Stimulated activated CD8-positive, alpha-beta memory T cell treated with anti-CD3 and anti-CD28 coated beads, Interleukin-15, amount 100 ng/mL, for 24 hours (primary cell): ENCODE measurements around the gene CCDC13.

Experiments
- DNase-seq: peaks from one replicate; pipeline ENCODE4 v3.0.0-alpha.2; 2020; ENCODE audit warnings: low read depth

Gene CCDC13

DNA sequence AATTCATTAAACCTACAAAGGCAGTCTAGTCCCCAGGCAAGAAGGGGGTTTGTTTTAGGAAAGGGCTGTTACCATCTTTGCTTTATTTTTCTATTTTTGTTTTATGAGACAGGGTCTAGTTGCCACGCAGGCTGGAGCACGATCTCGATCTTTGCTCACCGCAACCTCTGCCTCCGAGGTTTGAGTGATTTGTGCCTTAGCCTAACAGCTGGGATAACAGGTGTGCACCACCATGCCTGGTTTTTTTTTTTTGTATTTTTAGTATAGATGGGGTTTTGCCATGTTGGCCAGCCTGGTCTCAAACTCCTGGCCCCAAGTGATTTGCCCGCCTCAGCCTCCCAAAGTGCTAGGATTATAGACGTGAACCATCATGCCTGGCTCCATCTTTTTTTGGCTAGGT lies 26.3 kb upstream of the CCDC13 start:
- no peak for DNase-seq

DNA sequence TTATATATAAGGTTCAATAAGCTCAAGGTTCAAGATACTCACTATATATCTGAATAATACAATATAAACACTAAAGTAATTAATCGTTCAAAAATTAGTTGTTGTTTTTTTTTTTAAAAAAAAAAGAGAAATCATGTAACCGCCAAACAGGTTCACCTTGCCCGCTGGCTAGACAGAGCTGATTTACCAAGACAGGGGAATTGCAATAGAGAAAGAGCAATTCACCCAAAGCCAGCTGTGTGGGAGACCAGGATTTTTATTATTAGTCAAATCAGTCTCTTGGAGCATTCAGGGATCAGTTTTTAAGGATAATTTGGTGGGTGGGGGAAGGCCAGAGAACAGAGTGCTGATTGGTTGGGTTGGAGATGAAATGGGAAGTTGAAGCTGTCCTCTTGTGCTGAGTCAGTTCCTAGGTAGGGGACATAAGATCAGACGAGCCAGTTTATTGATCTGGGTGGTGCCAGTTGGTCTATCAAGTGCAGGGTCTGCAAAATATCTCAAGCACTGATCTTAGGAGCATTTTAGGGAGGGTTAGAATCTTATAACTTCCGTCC lies 23.4 kb upstream of the CCDC13 start:
- DNase-seq = no peak

- DNase-seq = no peak
Observed at GRCh38 chr3:42795621-42796181, 22.6 kb upstream of the CCDC13 start.

GRCh38 chr3:42790714-42791229 lies 17.7 kb upstream of the CCDC13 start:
- no peak for DNase-seq

DNA sequence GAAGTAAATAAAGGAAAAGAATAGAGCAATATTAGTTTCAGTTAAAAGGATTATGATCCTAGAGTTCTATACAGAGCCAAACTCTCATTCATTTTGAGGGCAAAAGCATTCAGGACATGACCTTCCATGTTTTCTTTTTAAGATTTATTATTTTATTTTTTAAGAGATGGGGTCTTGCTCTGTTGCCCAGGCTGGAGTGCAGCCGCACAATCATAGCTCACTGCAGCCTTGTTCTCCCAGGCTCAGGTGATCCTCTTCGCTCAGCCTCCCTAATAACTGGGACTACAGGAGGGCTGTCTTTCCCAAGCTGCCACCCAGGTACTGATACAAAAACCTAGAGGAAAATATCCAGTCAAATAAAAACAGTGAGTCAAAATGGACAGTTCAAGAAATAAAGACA lies 13.6 kb upstream of the CCDC13 start:
- DNase-seq = no peak

- DNase-seq = no peak
Observed at GRCh38 chr3:42786212-42786611, 13.2 kb upstream of the CCDC13 start.

GRCh38 chr3:42780892-42781700 lies 8.0 kb upstream of the CCDC13 start:
- DNase-seq = no peak

DNA sequence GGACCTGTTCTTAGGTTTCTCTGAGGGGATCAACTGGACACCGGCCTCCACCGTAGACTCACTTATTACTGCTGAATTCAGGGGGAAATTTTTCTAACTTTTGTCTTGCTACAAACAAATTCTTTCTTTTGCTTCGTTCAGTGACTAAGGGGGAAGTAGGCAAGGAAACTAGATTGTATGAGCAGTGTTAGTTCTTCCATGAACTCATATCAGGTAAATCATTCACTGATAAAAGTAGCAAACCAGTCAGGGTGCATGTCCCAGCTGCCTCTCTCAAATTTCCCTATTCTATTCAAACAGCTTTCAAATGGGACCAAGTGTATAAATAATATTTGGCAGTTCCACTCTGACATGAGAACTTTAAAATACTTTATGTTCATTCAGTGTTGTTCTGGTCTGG lies 7.3 kb upstream of the CCDC13 start:
- DNase-seq = no peak

DNA sequence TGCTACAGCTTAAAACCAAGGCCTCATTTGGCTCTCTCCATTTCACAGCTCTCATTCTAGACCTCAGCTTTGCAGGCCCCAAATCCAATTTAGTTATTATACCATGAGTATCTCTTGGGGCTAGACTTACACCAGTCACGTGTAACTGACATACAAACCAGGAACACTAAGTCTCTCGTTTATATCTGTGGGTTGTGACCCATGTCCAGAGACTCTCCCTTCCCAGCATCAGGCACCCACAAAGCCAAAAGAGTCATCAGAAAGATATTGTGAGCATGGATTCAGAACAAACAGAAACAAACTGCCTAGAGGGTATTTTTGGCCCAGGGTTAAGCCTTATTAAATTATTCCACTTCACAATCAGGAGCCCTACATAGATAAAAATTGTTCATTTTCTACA lies 5.6 kb upstream of the CCDC13 start:
- no peak for DNase-seq

DNA sequence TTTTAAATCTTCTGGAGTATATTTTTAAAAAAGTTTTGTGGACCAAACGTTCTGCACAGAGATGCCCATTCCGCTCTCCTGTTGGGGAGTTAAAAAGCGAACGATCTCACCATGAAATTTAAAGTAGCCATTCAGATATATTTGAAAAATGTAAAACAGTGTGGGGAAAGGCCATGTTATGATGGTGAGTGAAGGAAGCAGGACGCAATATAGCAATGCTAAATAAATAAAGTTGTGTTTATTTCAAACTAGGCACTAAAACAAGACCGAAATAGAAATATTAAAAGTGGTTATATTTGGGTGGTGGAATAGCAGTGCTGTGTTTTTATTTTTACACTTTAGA lies 327 bp upstream of the CCDC13 start:
- no peak for DNase-seq

DNA sequence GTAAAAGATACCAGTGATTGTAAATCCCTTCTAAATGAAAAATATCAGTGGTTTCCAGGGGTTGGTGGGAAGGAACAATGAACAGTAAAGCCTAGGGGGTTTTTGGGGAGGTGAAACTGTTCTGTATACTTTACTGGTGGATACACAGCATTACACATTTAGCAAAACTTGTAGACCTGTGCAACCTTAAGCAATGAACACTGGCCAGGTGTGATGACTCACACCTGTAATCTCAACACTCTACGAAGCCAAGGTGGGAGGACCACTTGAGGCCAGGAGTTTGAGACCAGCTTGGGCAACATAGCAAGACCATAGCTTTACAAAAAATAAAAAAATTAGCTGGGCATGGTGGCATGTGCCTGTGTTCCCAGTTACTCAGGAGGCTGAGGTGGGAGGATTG lies 1.8 kb downstream of the CCDC13 start:
- DNase-seq = no peak

DNA sequence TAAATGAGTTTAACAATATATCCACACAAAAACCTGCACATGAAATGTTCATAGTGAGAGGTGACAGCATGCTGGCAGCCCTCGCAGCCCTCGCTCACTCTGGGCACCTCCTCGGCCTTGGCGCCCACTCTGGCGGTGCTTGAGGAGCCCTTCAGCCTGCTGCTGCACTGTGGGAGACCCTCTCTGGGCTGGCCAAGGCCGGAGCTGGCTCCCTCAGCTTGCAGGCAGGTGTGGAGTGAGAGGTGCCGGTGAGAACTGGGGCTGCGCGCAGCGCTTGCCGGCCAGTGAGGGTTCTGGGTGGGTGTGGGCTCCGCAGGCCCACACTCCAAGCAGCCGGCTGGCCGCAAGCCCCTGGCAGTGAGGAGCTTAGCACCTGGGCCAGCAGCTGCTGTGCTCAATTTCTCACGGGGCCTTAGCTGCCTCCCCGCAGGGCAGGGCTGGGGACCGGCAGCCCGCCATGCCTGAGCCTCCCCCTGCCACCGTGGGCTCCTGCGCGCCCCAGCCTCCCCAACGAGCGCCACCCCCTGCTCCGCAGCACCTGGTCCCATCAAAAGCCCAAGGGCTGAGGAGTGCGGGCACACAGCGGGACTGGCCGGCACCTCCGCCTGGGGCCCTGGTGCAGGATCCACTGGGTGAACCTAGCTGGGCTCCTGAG lies 3.4 kb downstream of the CCDC13 start:
- DNase-seq = no peak

GRCh38 chr3:42764561-42765295 lies 8.3 kb downstream of the CCDC13 start:
- no peak for DNase-seq

- DNase-seq = no peak
Observed at GRCh38 chr3:42764115-42764514, 8.9 kb downstream of the CCDC13 start.

DNA sequence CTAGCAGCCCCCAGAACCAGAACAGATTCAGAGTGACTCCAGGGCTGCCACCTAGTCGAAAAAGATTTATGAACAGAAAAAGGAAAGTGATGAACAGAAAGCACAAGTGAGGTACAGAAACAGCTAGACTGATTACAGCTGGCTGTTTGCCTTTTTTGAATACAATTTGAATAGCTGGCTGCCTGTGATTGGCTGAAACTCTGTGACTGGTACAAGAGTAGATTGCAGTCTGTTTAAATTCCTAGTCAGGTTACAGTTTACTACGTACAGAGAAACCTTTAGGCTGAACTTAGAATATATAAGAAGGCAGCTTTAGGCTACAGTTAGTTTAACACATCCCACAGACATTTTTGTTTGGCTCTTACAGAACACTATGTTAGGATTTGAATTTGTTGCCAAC lies 10.0 kb downstream of the CCDC13 start:
- no peak for DNase-seq

DNA sequence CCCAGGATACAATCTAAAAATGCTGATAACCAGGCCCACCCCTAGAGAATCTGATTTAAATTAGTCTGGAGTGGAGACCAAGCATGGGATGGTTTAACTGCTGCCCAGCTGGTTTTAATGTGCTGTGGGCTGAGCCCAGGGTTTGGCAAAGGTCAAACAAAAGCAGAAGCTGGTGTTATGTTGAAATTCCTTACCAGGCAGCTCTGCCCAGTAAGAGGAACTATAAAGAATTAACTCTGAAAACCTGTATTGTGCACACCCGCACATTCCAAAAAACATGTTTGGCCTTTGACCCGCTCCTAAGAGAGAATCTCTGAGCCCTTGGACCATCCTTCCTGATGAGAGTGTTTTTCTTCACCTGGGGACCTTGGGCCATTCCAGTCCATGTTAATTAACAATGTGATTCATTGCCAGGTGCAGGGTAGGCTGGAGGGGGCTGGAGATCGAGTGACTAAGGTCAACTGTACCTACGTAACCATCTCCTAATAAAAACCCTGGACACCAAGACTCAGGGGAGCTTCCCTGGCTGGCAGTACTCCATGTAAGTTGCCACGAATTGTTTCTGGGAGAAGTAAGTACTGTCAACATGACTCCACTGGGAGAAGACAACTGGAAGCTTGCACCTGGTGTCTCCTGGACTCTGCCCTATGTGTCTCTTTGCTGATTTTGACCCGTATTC lies 10.9 kb downstream of the CCDC13 start:
- no peak for DNase-seq

- DNase-seq = no peak
Observed at GRCh38 chr3:42758126-42758525, 14.9 kb downstream of the CCDC13 start.

DNA sequence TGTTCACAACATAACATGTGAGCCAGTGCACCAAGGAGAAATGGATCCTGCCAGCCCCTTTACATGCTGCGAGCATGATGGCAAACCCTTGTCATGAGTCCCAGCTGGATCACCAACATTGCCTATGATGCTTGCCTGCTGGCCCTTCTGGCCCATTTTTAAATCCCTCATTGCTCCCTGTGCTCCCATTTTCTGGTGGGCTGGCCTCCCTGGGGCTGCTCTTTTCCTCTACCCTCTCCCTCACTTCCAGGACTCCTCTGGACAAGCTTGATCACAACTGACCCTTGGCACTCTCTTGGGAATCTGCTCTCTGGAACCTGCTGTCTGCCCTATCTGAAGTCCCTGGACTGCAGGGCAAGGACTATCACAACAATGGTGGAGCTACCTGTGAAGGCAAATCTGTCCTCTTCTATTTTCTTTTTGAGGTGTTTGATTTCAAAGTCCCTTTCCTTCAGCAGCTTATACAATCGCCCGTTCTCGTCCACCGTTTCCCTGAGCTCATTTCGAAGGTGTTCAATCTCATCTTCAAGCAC lies 16.3 kb downstream of the CCDC13 start:
- no peak for DNase-seq

GRCh38 chr3:42755681-42756578 lies 17.1 kb downstream of the CCDC13 start:
- no peak for DNase-seq

GRCh38 chr3:42753757-42754156 lies 19.3 kb downstream of the CCDC13 start:
- DNase-seq = no peak
